Liver (tissue), 9 donors: ENCODE measurements around the gene IGFALS. TPM values are rescaled to one million over a fixed set of nuclear protein-coding genes. Genes with fewer than 3 reads are reported as not detected.
A peak's percentile ranks its signal among the peaks of the same experiment; 100 is the strongest.

ENCODE experiments used
- DNase-seq: peaks from one replicate; pipeline ENCODE4 v3.0.0-alpha.2; 2017; ENCODE audit warnings: low spot score
- H3K27ac ChIP-seq, 2 donors: one replicate each; pipeline ENCODE4 v1.7.0; 2013; ENCODE audit warnings: inconsistent platforms in 2 of 2, low read length in 2 of 2, control low read depth in 1 of 2, low read depth in 1 of 2, mild to moderate bottlenecking in 1 of 2
- H3K27me3 ChIP-seq, 4 donors: one replicate each; pipeline versions ENCODE4 v1.6.1 to v1.7.0; 2013; ENCODE audit warnings: low read length in 3 of 4, inconsistent platforms in 1 of 4, mild to moderate bottlenecking in 1 of 4, moderate library complexity in 1 of 4; ENCODE audit not compliant: control insufficient read depth in 4 of 4, insufficient read depth in 4 of 4
- H3K36me3 ChIP-seq, 4 donors: one replicate each; pipeline versions ENCODE4 v1.6.1 to v1.7.0; 2013; ENCODE audit warnings: low read length in 3 of 4, mild to moderate bottlenecking in 3 of 4, low read depth in 1 of 4, moderate library complexity in 1 of 4; ENCODE audit not compliant: control insufficient read depth in 4 of 4, insufficient read depth in 3 of 4
- H3K4me1 ChIP-seq, 4 donors: one replicate each; pipeline versions ENCODE4 v1.6.1 to v1.7.0; 2013; ENCODE audit warnings: low read length in 3 of 4, mild to moderate bottlenecking in 3 of 4, moderate library complexity in 1 of 4; ENCODE audit not compliant: control insufficient read depth in 4 of 4, insufficient read depth in 4 of 4
- H3K4me3 ChIP-seq, 3 donors: one replicate each; pipeline versions ENCODE4 v1.6.1 to v1.7.0; 2013; ENCODE audit warnings: low read length in 3 of 3, control low read depth in 1 of 3, low read depth in 1 of 3, mild to moderate bottlenecking in 1 of 3
- H3K9ac ChIP-seq, 2 donors: one replicate each; pipeline ENCODE4 v1.7.0; 2013; ENCODE audit warnings: low read length in 2 of 2, mild to moderate bottlenecking in 2 of 2, moderate library complexity in 2 of 2, control low read depth in 1 of 2, low read depth in 1 of 2
- H3K9me3 ChIP-seq, 4 donors: one replicate each; pipeline versions ENCODE4 v1.6.1 to v1.7.0; 2013; ENCODE audit warnings: low read length in 3 of 4; ENCODE audit not compliant: control insufficient read depth in 4 of 4
- EGR1 ChIP-seq, 2 donors: IDR thresholded peaks; 2 replicates each; pipeline ENCODE4 v1.6.1; 2016 to 2018; ENCODE audit warnings: antibody characterized with exemption in 2 of 2, low read depth in 2 of 2
- GABPA ChIP-seq, 2 donors: IDR thresholded peaks in 1 of 2; conservative IDR thresholded peaks in 1 of 2; 2 replicates each; pipeline ENCODE4 v1.6.1; 2016; ENCODE audit warnings: antibody characterized with exemption in 2 of 2, mild to moderate bottlenecking in 1 of 2, moderate library complexity in 1 of 2
- HNF4A ChIP-seq, 2 donors: conservative IDR thresholded peaks; 2 replicates each; pipeline ENCODE4 v1.6.1; 2016; ENCODE audit warnings: antibody characterized with exemption in 2 of 2, mild to moderate bottlenecking in 2 of 2
- HNF4G ChIP-seq: IDR thresholded peaks from 2 replicates; pipeline ENCODE4 v1.6.1; 2016; ENCODE audit warnings: antibody characterized with exemption
- NR2F2 ChIP-seq: IDR thresholded peaks from 2 replicates; pipeline ENCODE4 v1.6.1; 2016; ENCODE audit warnings: antibody characterized with exemption
- RAD21 ChIP-seq, 2 donors: IDR thresholded peaks; 2 replicates each; pipeline ENCODE4 v1.6.1; 2016; ENCODE audit warnings: antibody characterized with exemption in 2 of 2, mild to moderate bottlenecking in 2 of 2
- REST ChIP-seq: IDR thresholded peaks from 2 replicates; pipeline ENCODE4 v1.6.1; 2016; ENCODE audit warnings: antibody characterized with exemption, mild to moderate bottlenecking
- RXRA ChIP-seq, 2 donors: IDR thresholded peaks; 2 replicates each; pipeline ENCODE4 v1.6.1; 2017 to 2018; ENCODE audit warnings: antibody characterized with exemption in 2 of 2, mild to moderate bottlenecking in 1 of 2
- TAF1 ChIP-seq: conservative IDR thresholded peaks from 2 replicates; pipeline ENCODE4 v1.6.1; 2016; ENCODE audit warnings: antibody characterized with exemption, mild to moderate bottlenecking
- YY1 ChIP-seq: IDR thresholded peaks from 2 replicates; pipeline ENCODE4 v1.6.1; 2016; ENCODE audit warnings: antibody characterized with exemption, mild to moderate bottlenecking
- WGBS: extraction: QIAGEN DNeasy Blood & Tissue Kit; methylation state at CpG from one replicate; pipeline ENCODE4 v1.1.7; 2013; 5-methylcytosine and 5-hydroxymethylcytosine counted together
- polyA plus RNA-seq, 2 donors: library from polyadenylated mRNA; stranded (reverse) in 1 of 2; unstranded in 1 of 2; fragments of 200-250 nt in 1 of 2; fragments of >200 nt in 1 of 2; fragmentation: Nextera tagmentation in 1 of 2; extraction: Ambion mirVana in 1 of 2; gene quantifications; one replicate each; pipeline versions ENCODE4 v1.2.1 to v1.2.3, GENCODE V29; 2013 to 2015
- total RNA-seq, 2 donors: library from RNA; depleted of rRNA; stranded (reverse); fragments of >200 nt; gene quantifications; one replicate each; pipeline ENCODE4 v1.2.3, GENCODE V29; 2014
- TF ChIP-seq, protein P1 (sequence below): fragments of 150-350 bp; IDR thresholded peaks from 2 replicates; pipeline ENCODE4 v1.5.1; 2017; ENCODE audit warnings: improper control_type of control experiment, low read depth, low read length; ENCODE audit not compliant: missing input control
- TF ChIP-seq, protein P2 (sequence below): IDR thresholded peaks from 2 replicates; pipeline ENCODE4 v1.6.1; 2016; ENCODE audit warnings: antibody characterized with exemption
- donor health status: healthy.
- donor health status: healthy.
- donor health status: healthy.
- donor health status: healthy.
- donor health status: healthy.

IGFALS gene
- total and polyA plus RNA-seq, 4 donors = 19.8 to 161 (median 68.4) TPM

DNA sequence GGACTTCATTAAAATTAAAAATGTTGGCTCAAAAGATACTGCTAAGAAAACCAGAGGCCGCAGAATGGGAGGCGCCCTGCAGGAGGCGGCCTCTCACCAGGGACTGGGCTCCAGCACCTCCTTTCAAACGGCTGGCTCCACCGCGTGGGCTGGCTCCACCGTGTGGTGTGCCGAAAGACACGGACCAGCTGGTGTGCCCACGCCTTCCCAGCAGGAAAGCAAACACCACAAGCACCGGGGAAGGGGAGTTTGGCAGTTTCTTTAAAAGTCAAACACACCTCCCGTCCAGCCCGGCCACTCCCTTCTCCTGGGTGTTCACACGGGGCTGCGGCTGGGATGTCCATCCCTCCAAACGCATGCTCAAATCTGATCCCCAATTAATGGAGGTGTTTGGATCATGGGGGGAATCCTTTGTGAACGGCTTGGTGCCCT is 19.2 kb upstream of the IGFALS start (continued):
- TF ChIP-seq, protein P1, sequence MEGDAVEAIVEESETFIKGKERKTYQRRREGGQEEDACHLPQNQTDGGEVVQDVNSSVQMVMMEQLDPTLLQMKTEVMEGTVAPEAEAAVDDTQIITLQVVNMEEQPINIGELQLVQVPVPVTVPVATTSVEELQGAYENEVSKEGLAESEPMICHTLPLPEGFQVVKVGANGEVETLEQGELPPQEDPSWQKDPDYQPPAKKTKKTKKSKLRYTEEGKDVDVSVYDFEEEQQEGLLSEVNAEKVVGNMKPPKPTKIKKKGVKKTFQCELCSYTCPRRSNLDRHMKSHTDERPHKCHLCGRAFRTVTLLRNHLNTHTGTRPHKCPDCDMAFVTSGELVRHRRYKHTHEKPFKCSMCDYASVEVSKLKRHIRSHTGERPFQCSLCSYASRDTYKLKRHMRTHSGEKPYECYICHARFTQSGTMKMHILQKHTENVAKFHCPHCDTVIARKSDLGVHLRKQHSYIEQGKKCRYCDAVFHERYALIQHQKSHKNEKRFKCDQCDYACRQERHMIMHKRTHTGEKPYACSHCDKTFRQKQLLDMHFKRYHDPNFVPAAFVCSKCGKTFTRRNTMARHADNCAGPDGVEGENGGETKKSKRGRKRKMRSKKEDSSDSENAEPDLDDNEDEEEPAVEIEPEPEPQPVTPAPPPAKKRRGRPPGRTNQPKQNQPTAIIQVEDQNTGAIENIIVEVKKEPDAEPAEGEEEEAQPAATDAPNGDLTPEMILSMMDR = peak; percentile 62
- TF ChIP-seq RXRA (IDR thresholded peaks at IDR 0.05) (peak; percentile 63 to 66), YY1 (no peak), TAF1 (no peak), HNF4G (no peak), NR2F2 (no peak), EGR1 (IDR thresholded peaks at IDR 0.05; ENCODE audit: low read depth in 2 of 2) (peak; percentile 59 to 63), GABPA (IDR thresholded peaks at IDR 0.05 in 1 of 2, conservative IDR thresholded peaks at IDR 0.05 in 1 of 2) (peak in 1 of 2 donors; percentile 68), HNF4A (conservative IDR thresholded peaks at IDR 0.05) (peak; percentile 35 to 38), RAD21 (IDR thresholded peaks at IDR 0.05) (peak; percentile 86 to 89)
- TF ChIP-seq, protein P2, sequence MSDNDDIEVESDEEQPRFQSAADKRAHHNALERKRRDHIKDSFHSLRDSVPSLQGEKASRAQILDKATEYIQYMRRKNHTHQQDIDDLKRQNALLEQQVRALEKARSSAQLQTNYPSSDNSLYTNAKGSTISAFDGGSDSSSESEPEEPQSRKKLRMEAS = peak; percentile 87

GRCh38 chr16:1810536-1810935 is 17.0 kb upstream of the IGFALS start:
- 95% methylated on average over 16 of the region's 16 CpGs for WGBS
- H3K36me3 ChIP-seq = peaks cover 11 to 37% (median 28%) of the 10 kb centered on the region in 4 donors

More at GRCh38 chr16:1810536-1810935, 17.0 kb upstream of the IGFALS start:
- no peak for DNase-seq
- H3K27me3 ChIP-seq = no peaks in the 10 kb centered on the region
- TF ChIP-seq REST = no peak
- no peak overlapping the region for H3K4me3 ChIP-seq
- peaks cover 0 to 20% (median 15%) of the 10 kb centered on the region in 4 donors for H3K4me1 ChIP-seq
- no peak overlapping the region for H3K27ac ChIP-seq
- H3K9me3 ChIP-seq = no peaks in the 10 kb centered on the region
- no peak overlapping the region for H3K9ac ChIP-seq
